Endothelial cell of umbilical vein (primary cell): Measurements from ENCODE around the gene BCL7C. TPM values are rescaled to one million over a fixed set of nuclear protein-coding genes. Genes with fewer than 3 reads are reported as not detected.
A peak's percentile ranks its signal among the peaks of the same experiment; 100 is the strongest.

ENCODE experiments used
- BruUV-seq: library from RNA; stranded (reverse); fragments of 400-500 nt; replicated peaks from 2 replicates; lab custom pipeline; 2021; lab: Mats Ljungman, UMichigan
- CTCF ChIA-PET: fragments of 300-600, 350-600 bp; sonication (Branson Sonifier 250); formaldehyde crosslinking; loops from one replicate; lab custom pipeline; 2021; ENCODE audit warnings: antibody characterized with exemption, inconsistent platforms; lab: Charles Lee
- POLR2A ChIA-PET: fragments of 300-600, 350-600 bp; sonication (Branson Sonifier 250); formaldehyde crosslinking; loops from one replicate; lab custom pipeline; 2021; ENCODE audit warnings: antibody characterized with exemption, inconsistent platforms; lab: Charles Lee
- DNase-seq: peaks from one replicate; pipeline ENCODE4 v3.0.0-alpha.2; 2011; ENCODE audit warnings: low read depth, low spot score
- FAIRE-seq: peaks from 2 replicates; lab custom pipeline; 2011; peaks lifted over from hg19 to GRCh38; lab: Jason Lieb, UNC
- H2AFZ ChIP-seq: 2 replicates; pipeline ENCODE4 v1.6.0; 2012; ENCODE audit warnings: low read depth, low read length, control low read depth, inconsistent platforms
- H3K27ac ChIP-seq: 2 replicates; pipeline ENCODE4 v1.5.1; 2011; ENCODE audit warnings: low read depth, mild to moderate bottlenecking, control low read depth, low read length, moderate library complexity; ENCODE audit not compliant: insufficient read depth
- H3K27me3 ChIP-seq, 2 experiments: 2 replicates each; pipeline versions ENCODE4 v1.6.0 to v1.6.1; 2011; ENCODE audit warnings: low read length in 2 of 2, mixed read lengths in 1 of 2; ENCODE audit not compliant: control insufficient read depth in 2 of 2, insufficient read depth in 2 of 2
- H3K36me3 ChIP-seq, 2 experiments: 2 replicates in 1 of 2; 3 replicates in 1 of 2; pipeline ENCODE4 v1.5.1; 2011; ENCODE audit warnings: low read length in 2 of 2, mild to moderate bottlenecking in 1 of 2, moderate library complexity in 1 of 2; ENCODE audit not compliant: control insufficient read depth in 2 of 2, insufficient read depth in 2 of 2; ENCODE audit errors: extremely low read depth in 1 of 2
- H3K4me1 ChIP-seq: 3 replicates; pipeline ENCODE4 v1.5.1; 2011; ENCODE audit warnings: mild to moderate bottlenecking, low read length; ENCODE audit not compliant: control insufficient read depth, insufficient read depth; ENCODE audit errors: extremely low read depth
- H3K4me2 ChIP-seq: 2 replicates; pipeline ENCODE4 v1.6.1; 2011; ENCODE audit warnings: low read length, control low read depth, mixed read lengths; ENCODE audit not compliant: insufficient read depth
- H3K4me3 ChIP-seq, 3 experiments: fragments of 200-600 bp in 1 of 3; sonication (generic), shearing (Covaris generic) in 1 of 3; replicated peaks in 1 of 3; 2 replicates each; pipeline ENCODE4 v1.5.1; 2011 to 2016; ENCODE audit warnings: control low read depth in 3 of 3, low read length in 3 of 3, mild to moderate bottlenecking in 2 of 3, inconsistent platforms in 1 of 3, low read depth in 1 of 3, moderate library complexity in 1 of 3; ENCODE audit not compliant: insufficient read depth in 1 of 3
- H3K79me2 ChIP-seq: 2 replicates; pipeline ENCODE4 v1.6.0; 2012; ENCODE audit warnings: low read length, inconsistent platforms; ENCODE audit not compliant: control insufficient read depth, insufficient read depth
- H3K9ac ChIP-seq: replicated peaks from 2 replicates; pipeline ENCODE3; 2011; ENCODE audit warnings: low read length, control low read depth; ENCODE audit not compliant: insufficient read depth; ENCODE audit errors: extremely low read depth
- H3K9me1 ChIP-seq: replicated peaks from 3 replicates; pipeline ENCODE4 v1.6.0; 2011; ENCODE audit warnings: mild to moderate bottlenecking, low read length; ENCODE audit not compliant: control insufficient read depth, insufficient read depth; ENCODE audit errors: extremely low read depth
- H3K9me3 ChIP-seq: replicated peaks from 2 replicates; pipeline ENCODE4 v1.5.1; 2012; ENCODE audit warnings: low read length, inconsistent platforms; ENCODE audit not compliant: control insufficient read depth, insufficient read depth
- H4K20me1 ChIP-seq: replicated peaks from 2 replicates; pipeline ENCODE3; 2011; ENCODE audit warnings: mild to moderate bottlenecking, low read length; ENCODE audit not compliant: control insufficient read depth, insufficient read depth; ENCODE audit errors: extremely low read depth
- CTCF ChIP-seq, 2 donors: IDR thresholded peaks; 1 replicate in 1 of 2; 2 replicates in 1 of 2; pipeline ENCODE4 v1.5.1; 2011; ENCODE audit warnings: low read length in 2 of 2, mild to moderate bottlenecking in 2 of 2, moderate library complexity in 2 of 2, control low read depth in 1 of 2, inconsistent platforms in 1 of 2, low read depth in 1 of 2; ENCODE audit not compliant: insufficient read depth in 1 of 2; ENCODE audit errors: extremely low read depth in 1 of 2
- EZH2 ChIP-seq: IDR thresholded peaks from 2 replicates; pipeline ENCODE4 v1.6.1; 2012; ENCODE audit warnings: borderline replicate concordance, low read depth, mild to moderate bottlenecking, moderate library complexity, low read length, inconsistent platforms; ENCODE audit not compliant: severe bottlenecking
- FOS ChIP-seq: IDR thresholded peaks from 2 replicates; pipeline ENCODE4 v1.6.1; 2011; ENCODE audit warnings: mild to moderate bottlenecking, low read length, moderate library complexity, borderline replicate concordance; ENCODE audit not compliant: insufficient read depth
- GATA2 ChIP-seq: IDR thresholded peaks from 2 replicates; pipeline ENCODE4 v1.7.0; 2011; ENCODE audit warnings: low read depth, mild to moderate bottlenecking, moderate library complexity, mixed read lengths, low read length; ENCODE audit not compliant: insufficient read length, insufficient read depth
- JUN ChIP-seq: IDR thresholded peaks from 2 replicates; pipeline ENCODE4 v1.6.1; 2011; ENCODE audit warnings: borderline replicate concordance, low read depth; ENCODE audit not compliant: insufficient read length, insufficient read depth
- MAX ChIP-seq: IDR thresholded peaks from 2 replicates; pipeline ENCODE4 v1.6.1; 2011; ENCODE audit not compliant: insufficient read depth, insufficient read length
- MYC ChIP-seq: IDR thresholded peaks from one replicate; pipeline ENCODE4 v1.6.1; 2011; ENCODE audit warnings: mild to moderate bottlenecking, low read depth, low read length
- POLR2A ChIP-seq: IDR thresholded peaks from 2 replicates; pipeline ENCODE4 v1.6.1; 2012; ENCODE audit warnings: low read depth, mild to moderate bottlenecking, control low read depth, low read length
- POLR2AphosphoS5 ChIP-seq: IDR thresholded peaks from 2 replicates; pipeline ENCODE4 v1.6.1; 2012; ENCODE audit warnings: low read depth, mild to moderate bottlenecking, control low read depth, low read length, moderate library complexity; ENCODE audit not compliant: insufficient read depth
- dilution Hi-C: fragments of 300-500 bp; cut with MboI; formaldehyde crosslinking; loops from one replicate; pipeline ENCODE4 v1.15.0; 2019; ENCODE audit warnings: low sequenced_read_pairs; ENCODE audit not compliant: extremely low pct_ligation_motif_present
- intact Hi-C: fragments of 100-400 bp; cut with micrococcal nuclease; formaldehyde crosslinking; loops from one replicate; pipeline ENCODE4 v1.10.0; 2022
- polyA plus RNA-seq, 4 experiments: library from polyadenylated mRNA; depleted of rRNA in 3 of 4; stranded (reverse) in 3 of 4; unstranded in 1 of 4; fragments of >200 nt; gene quantifications; 2 replicates each; pipeline versions ENCODE4 v1.2.1 to v1.2.3, GENCODE V29; 2011 to 2012; ENCODE audit warnings: missing spikeins in 1 of 4
- total RNA-seq: library from RNA; stranded (reverse); gene quantifications from 2 replicates; pipeline ENCODE4 v1.2.3, GENCODE V29; 2021

The BCL7C gene
- total and polyA plus RNA-seq, 2 donors (not counting 3 experiments of a cell fraction or from before 2014, with no cell fraction given): 30.2 to 38.3 TPM

GRCh38 chr16:30895627-30896260 lies 1.9 kb upstream of the BCL7C start:
- Histone ChIP-seq H3K9me3 (no peaks in the 10 kb centered on the region), H4K20me1 (no peaks in the 10 kb centered on the region), H3K4me1 (peaks cover 13% of the 10 kb centered on the region), H3K9me1 (no peaks in the 10 kb centered on the region), H2AFZ (peak overlapping the region; percentile 62), H3K79me2 (peaks cover 9% of the 10 kb centered on the region), H3K4me3 (no peak overlapping the region), H3K9ac (no peak overlapping the region), H3K4me2 (no peak overlapping the region), H3K27me3 (no peaks in the 10 kb centered on the region), H3K27ac (peak overlapping the region; percentile 69), H3K36me3 (no peaks in the 10 kb centered on the region)
- POLR2A ChIA-PET: no interaction called here
- dilution Hi-C loops (no loop called here), intact Hi-C loops (no loop called here)
- no TSS peak for BruUV-seq
- FAIRE-seq (no peak), DNase-seq (no peak)
- CTCF ChIA-PET: interaction anchor here (0.7 to 3.4 kb wide), 2 partner anchors 20 to 51 kb away, joined by 3 to 18 read pairs; no protein-coding TSS in a partner anchor
- TF ChIP-seq JUN: no peak

- TSS peak; percentile 74 for BruUV-seq
- H3K4me2 ChIP-seq: peak overlapping the region; percentile 0
- TF ChIP-seq POLR2A: no peak
- TF ChIP-seq CTCF (IDR thresholded peaks at IDR 0.05; ENCODE audit: extremely low read depth in 1 of 2, insufficient read depth in 1 of 2, low read depth in 1 of 2, low read length in 2 of 2): no peak
- no peak for TF ChIP-seq MAX
- no peak for TF ChIP-seq EZH2
- TF ChIP-seq FOS: no peak
- no peak for TF ChIP-seq GATA2
- TF ChIP-seq JUN: no peak
- no peak for TF ChIP-seq MYC
- TF ChIP-seq POLR2AphosphoS5: no peak
- H3K36me3 ChIP-seq: no peaks in the 10 kb centered on the region
- POLR2A ChIA-PET: no interaction called here
- no peaks in the 10 kb centered on the region for H3K9me3 ChIP-seq
- no peak overlapping the region for H3K27ac ChIP-seq
- H2AFZ ChIP-seq: peak overlapping the region; percentile 63
- H3K4me1 ChIP-seq: peaks cover 13% of the 10 kb centered on the region
- H3K9ac ChIP-seq: peak overlapping the region; percentile 30
- FAIRE-seq: peak; percentile 35
- intact Hi-C loops: loop anchor here (1.0 kb wide), 1 partner anchor 19 kb away; no protein-coding TSS in a partner anchor
- no peak for DNase-seq
- no peaks in the 10 kb centered on the region for H4K20me1 ChIP-seq
- no peaks in the 10 kb centered on the region for H3K9me1 ChIP-seq
- dilution Hi-C loops: no loop called here
- H3K27me3 ChIP-seq: no peaks in the 10 kb centered on the region
- peak overlapping the region in 1 of 3 experiments; percentile 35 for H3K4me3 ChIP-seq
- CTCF ChIA-PET: no interaction called here
- peaks cover 9% of the 10 kb centered on the region for H3K79me2 ChIP-seq
Observed at GRCh38 chr16:30894540-30895368, 877 bp upstream of the BCL7C start.
